Measurements from ENCODE around the gene SNX21. TPM values are rescaled to one million over a fixed set of nuclear protein-coding genes. Genes with fewer than 3 reads are reported as not detected.

The SNX21 gene
- total and polyA plus RNA-seq, 9 of the 15 experiments (the other 6 are each of a cell fraction or from before 2014, with no cell fraction given), result 0.10 to 1.2 (median 0.42) TPM

DNA sequence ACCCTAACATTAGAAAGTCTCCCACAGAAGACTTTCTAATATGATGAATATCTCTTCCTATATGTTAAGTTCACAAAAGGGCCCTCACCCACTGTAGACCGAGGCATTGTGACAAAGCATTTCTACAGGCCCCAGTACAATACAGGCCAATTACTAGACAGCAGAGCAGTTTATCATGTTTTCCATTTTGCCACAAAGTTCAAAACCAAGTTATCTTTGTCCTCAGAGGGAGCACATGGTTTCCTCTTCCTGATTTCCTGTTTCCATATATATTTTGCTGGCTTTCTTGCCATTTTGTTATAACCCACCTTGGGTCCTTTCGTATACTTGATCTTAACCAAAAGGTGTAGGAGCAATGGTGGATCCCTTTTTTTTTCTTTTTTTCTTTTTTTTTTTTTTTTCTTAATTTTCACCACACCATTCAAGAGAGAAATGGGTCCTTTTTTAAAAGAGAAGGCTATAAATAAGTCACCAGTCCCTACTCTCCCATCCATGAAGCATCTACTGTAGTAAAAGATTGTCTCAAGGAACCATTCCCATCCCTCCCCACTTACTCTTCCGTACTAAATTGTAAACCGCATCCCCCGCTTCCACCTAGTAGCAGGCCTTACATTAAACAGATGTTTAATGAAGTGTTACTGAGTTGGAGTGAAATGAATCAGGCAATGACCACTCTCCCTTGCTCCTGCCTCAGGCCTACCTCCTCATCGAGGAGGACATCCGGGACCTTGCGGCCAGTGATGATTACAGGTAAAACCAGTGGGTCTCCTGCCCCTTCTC, 23.2 kb upstream of the SNX21 start (continued):
- TF ChIP-seq CCAR2 (IDR thresholded peaks at IDR 0.05; ENCODE audit: low read depth, low read length) (no peak), NR2C1 (IDR thresholded peaks at IDR 0.05) (no peak), NR2C1 (tag; IDR thresholded peaks at IDR 0.05) (0 out of 2 replicates have a peak, but pooled peaks have one; percentile 14), CXXC5 (CRISPR knock-in tag; IDR thresholded peaks at IDR 0.05) (no peak; the same call in 1 of the 2 replicates), ZNF232 (CRISPR knock-in tag; IDR thresholded peaks at IDR 0.05) (no peak), ARID1B (IDR thresholded peaks at IDR 0.05) (peak; percentile 54), KLF16 (IDR thresholded peaks at IDR 0.05) (no peak), MNT (conservative IDR thresholded peaks at IDR 0.05) (peak in 1 of 2 experiments; percentile 39; a peak in 1 of 4 replicates), C11orf30 (IDR thresholded peaks at IDR 0.05; ENCODE audit: low read depth) (peak; percentile 54), RCOR1 (IDR thresholded peaks at IDR 0.05; ENCODE audit: borderline replicate concordance in 1 of 2, low read depth in 2 of 2, low read length in 2 of 2) (peak in 1 of 2 experiments; percentile 21; a peak in 1 of 4 replicates), EP400 (IDR thresholded peaks at IDR 0.05) (peak; percentile 48; the same call in 1 of the 2 replicates), HDAC6 (IDR thresholded peaks at IDR 0.05; ENCODE audit: low read depth, low read length) (no peak), MTA2 (IDR thresholded peaks at IDR 0.05; ENCODE audit: low read depth) (0 out of 2 replicates have a peak, but pooled peaks have one; percentile 16), TAF1 (IDR thresholded peaks at IDR 0.05; ENCODE audit: control insufficient read depth, extremely low read depth, insufficient read depth, low read length, severe bottlenecking) (no peak), SOX6 (IDR thresholded peaks at IDR 0.05) (peak; percentile 53; the same call in 1 of the 2 replicates), EP300 (IDR thresholded peaks at IDR 0.05; ENCODE audit: low read length) (peak; percentile 37; the same call in 1 of the 2 replicates)
- TF ChIP-seq, protein P1, sequence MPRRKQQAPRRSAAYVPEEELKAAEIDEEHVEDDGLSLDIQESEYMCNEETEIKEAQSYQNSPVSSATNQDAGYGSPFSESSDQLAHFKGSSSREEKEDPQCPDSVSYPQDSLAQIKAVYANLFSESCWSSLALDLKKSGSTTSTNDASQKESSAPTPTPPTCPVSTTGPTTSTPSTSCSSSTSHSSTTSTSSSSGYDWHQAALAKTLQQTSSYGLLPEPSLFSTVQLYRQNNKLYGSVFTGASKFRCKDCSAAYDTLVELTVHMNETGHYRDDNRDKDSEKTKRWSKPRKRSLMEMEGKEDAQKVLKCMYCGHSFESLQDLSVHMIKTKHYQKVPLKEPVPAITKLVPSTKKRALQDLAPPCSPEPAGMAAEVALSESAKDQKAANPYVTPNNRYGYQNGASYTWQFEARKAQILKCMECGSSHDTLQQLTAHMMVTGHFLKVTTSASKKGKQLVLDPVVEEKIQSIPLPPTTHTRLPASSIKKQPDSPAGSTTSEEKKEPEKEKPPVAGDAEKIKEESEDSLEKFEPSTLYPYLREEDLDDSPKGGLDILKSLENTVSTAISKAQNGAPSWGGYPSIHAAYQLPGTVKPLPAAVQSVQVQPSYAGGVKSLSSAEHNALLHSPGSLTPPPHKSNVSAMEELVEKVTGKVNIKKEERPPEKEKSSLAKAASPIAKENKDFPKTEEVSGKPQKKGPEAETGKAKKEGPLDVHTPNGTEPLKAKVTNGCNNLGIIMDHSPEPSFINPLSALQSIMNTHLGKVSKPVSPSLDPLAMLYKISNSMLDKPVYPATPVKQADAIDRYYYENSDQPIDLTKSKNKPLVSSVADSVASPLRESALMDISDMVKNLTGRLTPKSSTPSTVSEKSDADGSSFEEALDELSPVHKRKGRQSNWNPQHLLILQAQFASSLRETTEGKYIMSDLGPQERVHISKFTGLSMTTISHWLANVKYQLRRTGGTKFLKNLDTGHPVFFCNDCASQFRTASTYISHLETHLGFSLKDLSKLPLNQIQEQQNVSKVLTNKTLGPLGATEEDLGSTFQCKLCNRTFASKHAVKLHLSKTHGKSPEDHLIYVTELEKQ (CRISPR knock-in tag; IDR thresholded peaks at IDR 0.05), result no peak
- TF ChIP-seq, protein P2, sequence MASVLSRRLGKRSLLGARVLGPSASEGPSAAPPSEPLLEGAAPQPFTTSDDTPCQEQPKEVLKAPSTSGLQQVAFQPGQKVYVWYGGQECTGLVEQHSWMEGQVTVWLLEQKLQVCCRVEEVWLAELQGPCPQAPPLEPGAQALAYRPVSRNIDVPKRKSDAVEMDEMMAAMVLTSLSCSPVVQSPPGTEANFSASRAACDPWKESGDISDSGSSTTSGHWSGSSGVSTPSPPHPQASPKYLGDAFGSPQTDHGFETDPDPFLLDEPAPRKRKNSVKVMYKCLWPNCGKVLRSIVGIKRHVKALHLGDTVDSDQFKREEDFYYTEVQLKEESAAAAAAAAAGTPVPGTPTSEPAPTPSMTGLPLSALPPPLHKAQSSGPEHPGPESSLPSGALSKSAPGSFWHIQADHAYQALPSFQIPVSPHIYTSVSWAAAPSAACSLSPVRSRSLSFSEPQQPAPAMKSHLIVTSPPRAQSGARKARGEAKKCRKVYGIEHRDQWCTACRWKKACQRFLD (CRISPR knock-in tag; IDR thresholded peaks at IDR 0.05), result peak; percentile 68
